ENCODE data around the gene CDH12.
"Not testable (repeated sequence)": the region's sequence is repeated elsewhere in the genome, so short reads cannot be mapped to it uniquely, and the experiment has no call there.

CDH12 gene

DNA sequence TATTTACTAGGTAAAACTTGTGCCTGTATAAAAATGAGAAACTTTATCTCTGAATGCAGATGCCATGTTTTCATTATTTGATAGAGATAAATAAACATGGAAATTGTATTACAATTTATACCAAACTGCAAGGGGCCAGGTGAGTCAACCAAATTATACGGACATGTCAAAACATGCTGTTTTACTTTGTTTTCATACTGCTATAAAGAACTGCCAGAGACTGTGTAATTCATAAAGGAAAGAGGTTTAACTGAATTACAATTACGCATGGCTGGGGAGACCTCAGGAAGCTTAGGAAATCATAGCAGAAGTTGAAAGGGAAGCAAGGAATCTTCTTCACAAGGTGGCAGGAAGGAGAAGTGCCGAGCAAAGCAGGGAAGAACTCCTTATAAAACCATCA, 840.3 kb downstream of the CDH12 start:
- DNase-seq (ENCODE audit: low read depth in 2 of 2): not testable (repeated sequence)

DNA sequence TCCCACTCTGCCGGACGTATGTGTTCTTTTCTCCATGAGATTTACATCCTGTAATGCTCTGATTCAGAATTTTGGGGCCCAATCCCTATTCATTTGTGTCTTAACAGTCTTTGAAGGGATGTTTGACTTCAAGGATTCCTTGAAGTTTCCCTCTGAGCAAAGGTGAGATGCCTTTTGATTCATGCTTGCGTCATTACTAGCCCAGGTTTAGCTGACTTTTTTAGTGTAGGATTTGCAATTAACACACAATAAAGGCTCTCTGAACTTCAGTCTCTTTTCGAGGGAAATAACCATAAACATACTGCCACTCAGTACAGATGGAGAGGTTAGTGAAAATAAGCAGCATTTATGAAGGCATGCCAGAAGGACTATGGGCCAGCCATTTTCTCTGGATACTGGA, 842.3 kb downstream of the CDH12 start:
- DNase-seq (ENCODE audit: low read depth in 2 of 2): not testable (repeated sequence)

GRCh38 chr5:22001097-22001496, 852.0 kb downstream of the CDH12 start:
- DNase-seq (ENCODE audit: low read depth in 2 of 2): not testable (repeated sequence)

DNA sequence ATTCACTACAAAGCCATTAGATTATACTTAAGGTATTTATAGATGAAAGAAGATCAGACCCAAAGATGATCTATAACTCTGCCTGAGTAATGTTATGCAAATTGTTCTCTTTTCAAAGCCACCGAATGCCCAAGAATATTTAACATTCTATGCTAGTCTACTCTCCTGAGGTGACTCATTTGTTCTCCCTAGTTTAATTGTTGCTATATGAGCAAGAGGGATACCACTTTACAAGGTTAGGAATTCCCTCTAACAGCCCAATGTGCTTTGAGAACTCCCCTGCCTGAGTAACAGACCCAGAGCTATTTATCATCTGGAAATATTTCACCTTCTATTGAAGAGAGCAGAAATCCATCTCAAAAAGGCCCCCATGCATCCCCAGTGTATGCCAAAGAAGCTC, 867.3 kb downstream of the CDH12 start:
- not testable (repeated sequence) for DNase-seq (ENCODE audit: low read depth in 2 of 2)

GRCh38 chr5:21951571-21951970, 901.6 kb downstream of the CDH12 start:
- DNase-seq (ENCODE audit: low read depth in 2 of 2): not testable (repeated sequence)

DNA sequence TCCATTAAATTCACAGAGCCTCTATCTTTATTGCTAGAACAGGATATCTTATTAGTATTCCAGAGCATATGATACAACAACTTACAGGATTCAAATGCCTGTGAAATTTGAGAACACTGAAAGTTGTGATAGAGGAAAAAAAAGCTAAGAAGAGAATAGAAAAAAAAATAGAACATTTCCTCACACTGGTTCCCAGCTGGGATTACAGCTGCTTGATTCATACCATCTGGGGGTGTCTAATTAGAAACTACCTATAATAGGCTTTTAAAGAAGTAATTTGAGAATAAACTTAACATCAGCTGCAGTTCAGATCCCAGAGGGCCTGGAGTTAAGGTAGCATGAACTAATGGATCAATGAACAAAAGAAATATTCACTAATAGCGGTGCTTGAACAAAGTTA, 922.0 kb downstream of the CDH12 start:
- no peak for DNase-seq (ENCODE audit: low read depth in 2 of 2)

GRCh38 chr5:21919414-21920022, 933.6 kb downstream of the CDH12 start:
- DNase-seq (ENCODE audit: low read depth in 2 of 2): peak; percentile 5 to 8

DNA sequence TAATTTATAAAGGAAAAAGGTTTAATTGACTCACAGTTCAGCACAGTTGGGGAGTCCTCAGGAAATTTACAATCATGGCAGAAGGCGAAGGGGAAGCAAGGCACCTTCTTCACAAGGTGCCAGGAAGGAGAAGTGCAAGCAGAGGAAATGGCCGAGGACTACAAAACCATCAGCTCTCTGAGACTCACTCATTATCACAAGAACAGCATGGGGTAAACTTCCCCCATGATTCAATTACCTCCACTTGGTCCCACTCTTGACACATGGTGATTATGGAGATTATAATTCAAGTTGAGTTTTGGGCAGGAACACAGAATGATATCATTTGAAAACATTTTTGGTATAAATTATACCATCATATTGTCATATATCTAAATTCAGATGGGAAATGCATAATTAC, 934.7 kb downstream of the CDH12 start:
- no peak for DNase-seq (ENCODE audit: low read depth in 2 of 2)

- no peak for DNase-seq (ENCODE audit: low read depth in 2 of 2)
Measured at GRCh38 chr5:21910731-21911130, 942.4 kb downstream of the CDH12 start.

- no peak for DNase-seq (ENCODE audit: low read depth in 2 of 2)
Measured at GRCh38 chr5:21895766-21896350, 957.3 kb downstream of the CDH12 start.

GRCh38 chr5:21893161-21893560, 960.0 kb downstream of the CDH12 start:
- no peak for DNase-seq (ENCODE audit: low read depth in 2 of 2)

DNA sequence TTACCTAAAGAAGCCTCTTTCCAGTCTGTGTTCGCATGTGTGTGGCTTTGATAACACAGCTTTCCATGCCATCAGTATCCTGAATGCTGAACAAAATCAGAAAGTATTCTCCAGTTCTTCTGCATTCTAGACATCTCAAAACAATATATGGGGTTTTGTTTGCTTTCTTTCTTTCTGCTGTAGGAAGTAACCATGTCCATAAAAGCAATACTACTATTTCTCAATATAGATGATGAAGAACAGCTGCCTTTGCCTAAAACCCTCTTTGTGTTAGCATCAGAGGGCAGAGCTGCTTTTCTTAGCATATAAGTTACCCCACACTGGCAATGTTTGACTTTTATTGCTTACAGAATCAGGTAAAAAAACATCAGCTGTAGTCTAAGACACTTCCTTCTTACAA, 963.6 kb downstream of the CDH12 start:
- no peak for DNase-seq (ENCODE audit: low read depth in 2 of 2)

DNA sequence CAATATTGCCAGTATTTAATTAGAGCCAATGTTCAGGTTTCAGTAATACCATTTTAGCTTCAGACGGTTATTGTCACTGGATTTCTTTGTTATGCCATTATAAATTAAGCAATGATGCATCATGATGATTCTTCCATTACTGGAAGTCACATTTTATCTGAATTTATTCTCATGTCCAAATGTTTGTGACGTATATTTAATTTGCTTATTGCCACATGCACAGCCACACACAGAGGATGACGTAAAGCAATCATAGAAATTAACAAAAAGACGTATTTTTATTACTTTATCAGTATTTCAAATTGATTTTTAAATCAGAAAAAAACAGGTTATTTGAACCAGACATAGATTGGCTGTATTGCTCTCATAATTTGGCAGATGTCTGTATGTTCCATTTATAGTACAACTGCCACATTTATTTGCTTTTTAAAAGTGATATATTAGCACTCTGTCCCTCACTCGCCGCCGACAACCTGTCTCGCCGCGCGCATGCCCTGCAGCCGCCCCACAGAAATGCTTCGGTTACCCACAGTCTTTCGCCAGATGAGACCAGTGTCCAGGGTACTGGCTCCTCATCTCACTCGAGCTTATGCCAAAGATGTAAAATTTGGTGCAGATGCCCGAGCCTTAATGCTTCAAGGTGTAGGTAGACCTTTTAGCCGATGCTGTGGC, 970.9 kb downstream of the CDH12 start:
- no peak for DNase-seq (ENCODE audit: low read depth in 2 of 2)

DNA sequence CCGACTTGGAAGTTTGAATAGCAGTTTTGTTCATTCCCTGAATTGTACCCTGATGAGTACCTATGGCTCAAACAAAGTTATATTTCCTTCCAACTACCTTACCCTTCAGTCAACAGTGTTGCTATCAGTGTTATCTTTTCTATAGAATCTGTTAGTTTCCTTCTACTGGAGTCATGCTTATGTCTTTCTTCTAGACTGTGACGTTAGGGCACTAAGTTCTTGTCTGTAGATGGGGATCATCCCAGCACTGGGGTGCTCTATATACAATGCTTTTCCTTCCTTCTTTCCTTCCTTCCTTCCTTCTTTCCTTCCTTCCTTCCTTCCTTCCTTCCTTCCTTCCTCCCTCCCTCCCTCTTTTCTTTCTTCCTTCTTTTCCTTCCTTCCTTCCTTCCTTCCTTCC, 973.0 kb downstream of the CDH12 start:
- no peak for DNase-seq (ENCODE audit: low read depth in 2 of 2)

- no peak for DNase-seq (ENCODE audit: low read depth in 2 of 2)
Measured at GRCh38 chr5:21862986-21863385, 990.2 kb downstream of the CDH12 start.

DNA sequence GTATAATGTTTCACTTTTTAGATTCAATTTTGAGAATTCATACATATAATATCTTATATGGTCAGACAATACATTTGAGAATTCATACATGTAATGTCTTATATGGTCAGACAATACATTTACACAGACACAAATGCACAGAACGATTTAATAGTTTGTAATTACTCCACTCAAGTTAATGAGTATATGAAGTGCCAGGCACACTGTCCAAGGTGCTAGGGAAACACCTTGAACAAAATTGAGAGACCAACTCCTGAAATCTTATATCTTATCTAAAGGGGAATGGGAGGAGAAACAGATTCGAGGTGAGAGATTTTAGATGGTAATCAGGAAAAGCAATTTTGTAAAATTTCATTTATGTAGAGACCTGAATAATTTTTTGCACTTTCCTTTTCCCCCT, 994.7 kb downstream of the CDH12 start:
- DNase-seq (ENCODE audit: low read depth in 2 of 2): no peak

GRCh38 chr5:21856987-21857386, 996.2 kb downstream of the CDH12 start:
- DNase-seq (ENCODE audit: low read depth in 2 of 2): no peak

DNA sequence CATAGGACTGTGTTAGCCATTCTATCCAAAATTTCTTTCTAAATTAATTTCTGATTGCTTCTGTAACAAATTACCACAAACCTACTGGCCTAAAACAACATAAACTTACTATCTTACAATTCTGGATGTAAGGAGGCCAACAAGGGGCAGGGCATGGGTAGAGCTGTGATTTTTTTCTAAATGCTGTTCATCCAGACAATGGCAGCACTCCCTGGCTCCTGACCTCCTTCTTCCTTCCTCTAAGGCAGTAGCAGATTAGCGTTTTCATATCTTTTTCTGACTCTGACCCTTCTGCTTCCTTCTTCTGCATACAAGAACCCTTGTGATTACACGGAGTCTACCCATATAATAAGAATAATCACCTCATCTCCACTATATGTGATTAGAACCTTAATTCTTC, 1005.8 kb downstream of the CDH12 start:
- no peak for DNase-seq (ENCODE audit: low read depth in 2 of 2)

DNA sequence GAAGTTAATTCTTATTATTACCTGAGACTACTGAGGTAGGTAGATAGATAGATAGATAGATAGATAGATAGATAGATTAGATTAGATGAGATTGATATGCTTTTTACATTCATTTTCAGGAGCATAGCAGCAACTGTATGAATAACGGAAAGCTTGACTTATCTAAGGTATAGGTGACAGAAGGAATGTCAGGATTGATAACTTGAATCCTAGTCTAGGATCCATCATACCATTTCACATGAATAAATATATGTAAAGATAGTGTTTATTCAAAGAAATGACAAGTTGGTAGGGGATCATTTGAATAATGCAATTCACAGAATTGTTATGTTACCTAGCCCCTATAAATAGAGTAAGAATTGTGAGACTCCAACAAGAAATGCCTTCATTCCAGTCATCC, 1008.2 kb downstream of the CDH12 start:
- DNase-seq (ENCODE audit: low read depth in 2 of 2): no peak

GRCh38 chr5:21834863-21835262, 1018.3 kb downstream of the CDH12 start:
- DNase-seq (ENCODE audit: low read depth in 2 of 2): no peak

DNA sequence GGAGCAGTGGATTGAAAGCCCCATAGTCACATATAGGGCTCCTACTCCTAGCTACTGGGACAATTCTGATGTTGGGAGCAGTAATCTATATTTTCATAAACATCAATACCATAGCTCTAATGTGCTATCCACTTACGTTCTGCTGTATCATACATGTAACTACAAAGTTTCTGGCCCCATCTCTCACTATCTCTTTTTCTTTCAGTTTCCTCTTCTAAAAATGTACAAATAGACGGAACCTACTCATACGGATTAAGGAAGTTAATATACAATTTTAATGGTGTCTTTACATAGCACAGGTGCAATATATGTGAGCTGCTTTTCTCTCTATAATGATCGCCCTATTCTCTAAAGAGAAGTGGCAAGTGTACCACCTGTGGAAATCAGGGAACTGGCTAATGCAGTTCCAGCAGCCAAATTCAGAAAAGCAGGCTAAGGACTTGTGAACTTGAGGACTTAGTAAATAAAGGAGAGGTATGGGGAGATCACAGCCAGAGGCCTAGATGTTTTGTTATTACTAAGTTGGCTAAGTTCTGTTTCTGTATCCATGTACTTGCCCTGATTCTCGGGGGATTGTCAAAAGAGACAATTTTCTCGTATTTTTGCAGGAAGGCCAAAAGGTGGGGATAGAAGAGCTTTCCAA, 1021.9 kb downstream of the CDH12 start:
- no peak for DNase-seq (ENCODE audit: low read depth in 2 of 2)

- DNase-seq (ENCODE audit: low read depth in 2 of 2): no peak
Measured at GRCh38 chr5:21826884-21827283, 1026.3 kb downstream of the CDH12 start.

- no peak for DNase-seq (ENCODE audit: low read depth in 2 of 2)
Measured at GRCh38 chr5:21823588-21823987, 1029.6 kb downstream of the CDH12 start.
